ENCODE data around the gene MEGF8. TPM values are rescaled to one million over a fixed set of nuclear protein-coding genes. Genes with fewer than 3 reads are reported as not detected.

The MEGF8 gene
- total and polyA plus RNA-seq, 10 of the 15 experiments (the other 5 are each of a cell fraction or from before 2014, with no cell fraction given), result 0.43 to 12.8 (median 2.7) TPM

DNA sequence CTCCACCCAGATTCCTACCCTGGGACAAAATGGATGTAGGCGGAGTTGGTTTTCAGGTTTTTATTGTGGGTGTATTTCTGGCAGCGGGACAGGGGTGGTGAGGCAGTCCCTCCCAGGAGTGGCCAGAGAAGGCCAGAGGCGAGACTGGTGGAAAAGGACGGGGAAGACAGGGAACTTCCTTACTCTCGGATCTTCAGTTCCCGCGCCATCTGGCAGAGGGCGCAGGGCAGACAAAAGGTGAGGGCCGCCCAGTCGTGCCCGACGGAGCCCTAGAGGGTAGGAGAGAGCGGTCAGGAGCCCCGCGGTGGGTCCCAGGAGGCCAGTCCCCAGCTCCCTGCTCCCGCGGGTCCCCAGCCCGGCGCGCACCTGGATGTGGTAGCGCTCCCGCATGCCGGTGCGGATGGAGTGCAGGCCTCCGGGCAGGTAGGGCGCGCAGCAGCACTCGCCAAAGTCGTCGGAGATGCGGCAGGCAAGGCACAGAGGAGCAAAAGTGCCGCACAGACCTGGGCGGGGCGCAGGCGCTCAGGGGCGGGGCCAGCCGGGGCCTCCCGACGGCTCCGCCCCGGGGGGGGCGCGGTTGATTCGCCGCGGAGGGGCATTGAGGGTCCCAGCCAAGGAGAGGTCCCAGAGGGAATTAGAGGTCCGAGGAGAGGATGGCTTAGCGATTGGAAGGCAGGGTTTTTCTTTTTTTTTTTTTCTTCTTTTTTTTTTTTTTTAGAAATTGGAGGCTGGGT lies 61.7 kb downstream of the MEGF8 start:
- in situ Hi-C loops (cut with MboI) (no loop called here), intact Hi-C loops (cut with micrococcal nuclease; ENCODE audit: unreplicated experiment) (no loop called here)
- SMC1A ChIA-PET (ENCODE audit: uncharacterized antibody, unreplicated experiment), result interaction anchor here (1.5 kb wide), 1 partner anchor 9 kb away, joined by 5 read pairs; no protein-coding TSS in a partner anchor
- POLR2A ChIA-PET, result interaction anchor here (0.7 kb wide), 2 partner anchors 15 to 152 kb away, joined by 4 to 5 read pairs; no protein-coding TSS in a partner anchor
- FAIRE-seq (no peak), ATAC-seq (peak; percentile 95), DNase-seq (ENCODE audit: low read depth, low spot score) (no peak)
- Histone ChIP-seq H3K27ac (ENCODE audit: control insufficient read depth, insufficient read depth) (no peak overlapping the region), H3K9ac (ENCODE audit: control insufficient read depth, insufficient read depth, low read length) (no peak overlapping the region), H3K4me2 (ENCODE audit: control insufficient read depth, insufficient read depth) (peak overlapping the region; percentile 70), H3K27me3 (replicated peaks in 1 of 2; ENCODE audit: control insufficient read depth in 2 of 2, insufficient read depth in 2 of 2, low read length in 1 of 2) (peaks cover 0 to 2% of the 10 kb centered on the region in 2 experiments; a peak in 2 of 4 replicates), H4K20me1 (ENCODE audit: control insufficient read depth, insufficient read depth) (no peaks in the 10 kb centered on the region), H3K4me3 (peak overlapping the region; percentile 49; the same call in 1 of the 2 replicates), H3K4me1 (ENCODE audit: control insufficient read depth, insufficient read depth, low read length) (no peaks in the 10 kb centered on the region), H2AFZ (ENCODE audit: control insufficient read depth, low read depth, low read length) (peak overlapping the region; percentile 60), H3K36me3 (ENCODE audit: control insufficient read depth in 2 of 2, insufficient read depth in 2 of 2, low read length in 1 of 2) (no peaks in the 10 kb centered on the region), H3K79me2 (ENCODE audit: control insufficient read depth, insufficient read depth, low read length) (no peaks in the 10 kb centered on the region), H3K9me3 (replicated peaks; ENCODE audit: control insufficient read depth, insufficient read depth, low read length) (no peaks in the 10 kb centered on the region)
- BruUV-seq (replicated peaks), result no TSS peak
- RAD21 ChIA-PET (ENCODE audit: unreplicated experiment), result interaction anchor here (0.7 to 1.2 kb wide), 2 partner anchors 10 to 23 kb away, joined by 3 read pairs; no protein-coding TSS in a partner anchor
- WGBS (ENCODE audit: insufficient coverage, insufficient replicate concordance, low lambda C conversion rate, missing lambda C conversion rate), result 5% methylated on average over 46 of the region's 48 CpGs
- CTCF ChIA-PET, result interaction anchor here (0.9 to 2.3 kb wide), 4 partner anchors 9 to 54 kb away, joined by 4 to 11 read pairs (median 4); no protein-coding TSS in a partner anchor
- no peak for TF ChIP-seq ASH2L (IDR thresholded peaks at IDR 0.05; ENCODE audit: borderline replicate concordance, low read depth)
- no peak for TF ChIP-seq NRF1 (conservative IDR thresholded peaks at IDR 0.05; ENCODE audit: low read depth, low read length)
- TF ChIP-seq, protein P1, sequence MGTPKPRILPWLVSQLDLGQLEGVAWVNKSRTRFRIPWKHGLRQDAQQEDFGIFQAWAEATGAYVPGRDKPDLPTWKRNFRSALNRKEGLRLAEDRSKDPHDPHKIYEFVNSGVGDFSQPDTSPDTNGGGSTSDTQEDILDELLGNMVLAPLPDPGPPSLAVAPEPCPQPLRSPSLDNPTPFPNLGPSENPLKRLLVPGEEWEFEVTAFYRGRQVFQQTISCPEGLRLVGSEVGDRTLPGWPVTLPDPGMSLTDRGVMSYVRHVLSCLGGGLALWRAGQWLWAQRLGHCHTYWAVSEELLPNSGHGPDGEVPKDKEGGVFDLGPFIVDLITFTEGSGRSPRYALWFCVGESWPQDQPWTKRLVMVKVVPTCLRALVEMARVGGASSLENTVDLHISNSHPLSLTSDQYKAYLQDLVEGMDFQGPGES (IDR thresholded peaks at IDR 0.05), result no peak
- TF ChIP-seq CBFB (IDR thresholded peaks at IDR 0.05; ENCODE audit: low read depth), result no peak
- no peak for TF ChIP-seq FOXM1 (IDR thresholded peaks at IDR 0.05; ENCODE audit: low read depth, low read length)
- TF ChIP-seq SMAD1 (IDR thresholded peaks at IDR 0.05; ENCODE audit: low read depth, partially characterized antibody), result no peak
- TF ChIP-seq, protein P2, sequence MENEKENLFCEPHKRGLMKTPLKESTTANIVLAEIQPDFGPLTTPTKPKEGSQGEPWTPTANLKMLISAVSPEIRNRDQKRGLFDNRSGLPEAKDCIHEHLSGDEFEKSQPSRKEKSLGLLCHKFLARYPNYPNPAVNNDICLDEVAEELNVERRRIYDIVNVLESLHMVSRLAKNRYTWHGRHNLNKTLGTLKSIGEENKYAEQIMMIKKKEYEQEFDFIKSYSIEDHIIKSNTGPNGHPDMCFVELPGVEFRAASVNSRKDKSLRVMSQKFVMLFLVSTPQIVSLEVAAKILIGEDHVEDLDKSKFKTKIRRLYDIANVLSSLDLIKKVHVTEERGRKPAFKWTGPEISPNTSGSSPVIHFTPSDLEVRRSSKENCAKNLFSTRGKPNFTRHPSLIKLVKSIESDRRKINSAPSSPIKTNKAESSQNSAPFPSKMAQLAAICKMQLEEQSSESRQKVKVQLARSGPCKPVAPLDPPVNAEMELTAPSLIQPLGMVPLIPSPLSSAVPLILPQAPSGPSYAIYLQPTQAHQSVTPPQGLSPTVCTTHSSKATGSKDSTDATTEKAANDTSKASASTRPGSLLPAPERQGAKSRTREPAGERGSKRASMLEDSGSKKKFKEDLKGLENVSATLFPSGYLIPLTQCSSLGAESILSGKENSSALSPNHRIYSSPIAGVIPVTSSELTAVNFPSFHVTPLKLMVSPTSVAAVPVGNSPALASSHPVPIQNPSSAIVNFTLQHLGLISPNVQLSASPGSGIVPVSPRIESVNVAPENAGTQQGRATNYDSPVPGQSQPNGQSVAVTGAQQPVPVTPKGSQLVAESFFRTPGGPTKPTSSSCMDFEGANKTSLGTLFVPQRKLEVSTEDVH (IDR thresholded peaks at IDR 0.05; ENCODE audit: low read depth, partially characterized antibody), result no peak
- TF ChIP-seq ZNF207 (IDR thresholded peaks at IDR 0.05; ENCODE audit: borderline replicate concordance), result no peak
- TF ChIP-seq RAD21 (IDR thresholded peaks at IDR 0.05; ENCODE audit: insufficient read depth, low read depth, low read length), result no peak
- no peak for TF ChIP-seq NFYB (IDR thresholded peaks at IDR 0.05; ENCODE audit: insufficient read depth, low read depth, low read length)
- TF ChIP-seq POLR2A (IDR thresholded peaks at IDR 0.05; ENCODE audit: low read depth, low read length), result peak; percentile 53; the same call in 1 of the 2 replicates
- TF ChIP-seq BMI1 (IDR thresholded peaks at IDR 0.05; ENCODE audit: borderline replicate concordance), result no peak
- no peak for TF ChIP-seq RB1 (IDR thresholded peaks at IDR 0.05; ENCODE audit: borderline replicate concordance)
- 0 out of 2 replicates have a peak, but pooled peaks have one; percentile 47 for TF ChIP-seq LARP7 (IDR thresholded peaks at IDR 0.05)
- TF ChIP-seq BHLHE40 (IDR thresholded peaks at IDR 0.05; ENCODE audit: borderline replicate concordance in 1 of 2, low read depth in 2 of 2, low read length in 1 of 2), result peak in 1 of 2 experiments; percentile 32; a peak in 1 of 4 replicates
- TF ChIP-seq SMC3 (IDR thresholded peaks at IDR 0.05; ENCODE audit: borderline replicate concordance, low read length), result peak; percentile 26; the same call in 1 of the 2 replicates
- TF ChIP-seq WRNIP1 (IDR thresholded peaks at IDR 0.05; ENCODE audit: borderline replicate concordance, low read depth, low read length), result no peak
- no peak for TF ChIP-seq ZNF24 (IDR thresholded peaks at IDR 0.05)
- TF ChIP-seq, protein P3, sequence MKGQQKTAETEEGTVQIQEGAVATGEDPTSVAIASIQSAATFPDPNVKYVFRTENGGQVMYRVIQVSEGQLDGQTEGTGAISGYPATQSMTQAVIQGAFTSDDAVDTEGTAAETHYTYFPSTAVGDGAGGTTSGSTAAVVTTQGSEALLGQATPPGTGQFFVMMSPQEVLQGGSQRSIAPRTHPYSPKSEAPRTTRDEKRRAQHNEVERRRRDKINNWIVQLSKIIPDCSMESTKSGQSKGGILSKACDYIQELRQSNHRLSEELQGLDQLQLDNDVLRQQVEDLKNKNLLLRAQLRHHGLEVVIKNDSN (IDR thresholded peaks at IDR 0.05; ENCODE audit: borderline replicate concordance, extremely low read length, insufficient read depth, low read depth, low read length), result no peak
- TF ChIP-seq IKZF2 (IDR thresholded peaks at IDR 0.05), result peak in 1 of 2 experiments; percentile 33; a peak in 1 of 4 replicates

Measured in GM12878 (cell line).